ENCODE results near the gene SCML1. TPM values are rescaled to one million over a fixed set of nuclear protein-coding genes. Genes with fewer than 3 reads are reported as not detected.

The SCML1 gene
- total and polyA plus RNA-seq, 2 of the 8 experiments (the other 6 are each of a cell fraction or from before 2014, with no cell fraction given): 2.2 to 2.5 TPM

- no peak for TF ChIP-seq E2F6 (IDR thresholded peaks at IDR 0.05)
- no peak for TF ChIP-seq RFX5 (IDR thresholded peaks at IDR 0.05; ENCODE audit: borderline replicate concordance, low read depth, low read length)
- TF ChIP-seq RXRA (IDR thresholded peaks at IDR 0.05; ENCODE audit: insufficient read depth, low read depth, low read length): no peak
These were observed 64.1 kb downstream of the SCML1 start (continued) for GRCh38 chrX:17801431-17801830.
